Measurements from ENCODE around the gene AUTS2.

AUTS2 gene

GRCh38 chr7:70435634-70436033, 837.4 kb downstream of the AUTS2 start:
- TF ChIP-seq EZH2phosphoT487 (IDR thresholded peaks at IDR 0.05; ENCODE audit: borderline replicate concordance), result no peak
- no peak for TF ChIP-seq CTCF (conservative IDR thresholded peaks at IDR 0.05; ENCODE audit: low read length)
- H3K27me3 ChIP-seq (ENCODE audit: insufficient read depth, low read length, poor library complexity, severe bottlenecking), result no peaks in the 10 kb centered on the region
- no peak overlapping the region for H2AFZ ChIP-seq (ENCODE audit: low read length)
- H3K36me3 ChIP-seq (ENCODE audit: insufficient read depth, low read length), result no peaks in the 10 kb centered on the region
- no peaks in the 10 kb centered on the region for H3F3A ChIP-seq (ENCODE audit: low read depth)
- H3K9me3 ChIP-seq (ENCODE audit: insufficient read depth, low read depth, low read length), result no peaks in the 10 kb centered on the region
- no peak overlapping the region for H3K4me2 ChIP-seq (ENCODE audit: low read depth, low read length, poor library complexity, severe bottlenecking)
- no peak overlapping the region for H3K4me3 ChIP-seq (ENCODE audit: low read length, poor library complexity, severe bottlenecking)
- H3K4me1 ChIP-seq (ENCODE audit: insufficient read depth, low read length, poor library complexity, severe bottlenecking), result peaks cover 5% of the 10 kb centered on the region
- no peak overlapping the region for H3K9ac ChIP-seq (ENCODE audit: low read depth, low read length, poor library complexity, severe bottlenecking)
- no peaks in the 10 kb centered on the region for H3K9me2 ChIP-seq (replicated peaks; ENCODE audit: low read depth, low read length)
- H3K79me2 ChIP-seq (ENCODE audit: insufficient read depth, low read length), result no peaks in the 10 kb centered on the region
- no peaks in the 10 kb centered on the region for H4K20me1 ChIP-seq (ENCODE audit: insufficient read depth, low read length, poor library complexity, severe bottlenecking)

DNA sequence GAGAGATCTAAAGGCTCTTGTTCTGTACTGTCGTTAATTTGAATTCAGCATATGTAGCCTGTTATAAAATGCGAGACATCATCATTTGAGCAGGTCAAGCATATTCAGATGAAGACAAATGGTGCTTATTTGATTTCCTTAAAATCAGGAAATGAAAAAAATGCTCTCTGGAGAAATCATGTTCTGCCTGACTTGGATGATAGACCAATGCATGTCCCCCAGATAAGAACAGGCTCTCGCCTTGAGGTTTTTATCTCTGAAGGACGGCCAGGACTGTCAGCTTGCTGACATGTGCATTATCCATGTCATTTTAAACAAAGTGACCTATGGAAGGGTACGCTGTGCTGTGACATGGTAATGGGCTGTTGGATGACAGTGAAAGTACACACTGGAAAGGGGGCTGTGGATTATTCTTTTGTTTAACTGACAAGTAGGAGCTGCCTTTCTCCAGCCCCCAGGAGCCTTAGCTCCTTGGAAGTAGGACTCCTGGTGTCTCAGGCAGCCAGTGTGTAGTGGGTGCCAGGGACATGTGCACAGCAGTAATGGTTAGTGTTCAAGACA, 838.6 kb downstream of the AUTS2 start:
- H3K27me3 ChIP-seq (ENCODE audit: insufficient read depth, low read length, poor library complexity, severe bottlenecking), result no peaks in the 10 kb centered on the region
- TF ChIP-seq CTCF (conservative IDR thresholded peaks at IDR 0.05; ENCODE audit: low read length) (no peak), EZH2phosphoT487 (IDR thresholded peaks at IDR 0.05; ENCODE audit: borderline replicate concordance) (no peak)
- H4K20me1 ChIP-seq (ENCODE audit: insufficient read depth, low read length, poor library complexity, severe bottlenecking), result no peaks in the 10 kb centered on the region
- H3K36me3 ChIP-seq (ENCODE audit: insufficient read depth, low read length), result no peaks in the 10 kb centered on the region
- no peaks in the 10 kb centered on the region for H3K9me2 ChIP-seq (replicated peaks; ENCODE audit: low read depth, low read length)
- H3K4me1 ChIP-seq (ENCODE audit: insufficient read depth, low read length, poor library complexity, severe bottlenecking), result peaks cover 5% of the 10 kb centered on the region
- H3K9me3 ChIP-seq (ENCODE audit: insufficient read depth, low read depth, low read length), result no peaks in the 10 kb centered on the region
- H3K4me3 ChIP-seq (ENCODE audit: low read length, poor library complexity, severe bottlenecking), result no peak overlapping the region
- no peaks in the 10 kb centered on the region for H3F3A ChIP-seq (ENCODE audit: low read depth)
- no peak overlapping the region for H3K4me2 ChIP-seq (ENCODE audit: low read depth, low read length, poor library complexity, severe bottlenecking)
- no peak overlapping the region for H2AFZ ChIP-seq (ENCODE audit: low read length)
- H3K9ac ChIP-seq (ENCODE audit: low read depth, low read length, poor library complexity, severe bottlenecking), result no peak overlapping the region
- H3K79me2 ChIP-seq (ENCODE audit: insufficient read depth, low read length), result no peaks in the 10 kb centered on the region

DNA sequence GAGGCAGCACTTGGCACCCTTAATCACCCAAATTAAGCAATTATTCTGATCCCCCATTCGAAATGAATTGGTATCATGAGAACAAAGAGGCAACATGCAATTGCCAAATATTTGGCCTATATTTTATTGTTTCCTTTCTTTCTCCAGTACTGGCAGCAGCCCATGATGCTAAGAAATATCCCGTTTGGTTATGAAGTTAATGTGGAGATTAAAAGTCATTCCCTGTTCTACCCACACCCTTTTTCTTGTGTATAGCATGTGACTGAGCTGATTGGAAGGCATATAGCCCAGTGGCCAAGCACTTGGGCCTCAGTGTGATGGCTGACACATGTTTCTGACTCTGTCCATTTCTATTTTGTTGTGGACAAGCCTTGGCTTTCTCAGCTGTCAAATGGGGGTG, 841.4 kb downstream of the AUTS2 start:
- Histone ChIP-seq H3K4me2 (ENCODE audit: low read depth, low read length, poor library complexity, severe bottlenecking) (no peak overlapping the region), H3K27me3 (ENCODE audit: insufficient read depth, low read length, poor library complexity, severe bottlenecking) (no peaks in the 10 kb centered on the region), H3K4me1 (ENCODE audit: insufficient read depth, low read length, poor library complexity, severe bottlenecking) (peaks cover 5% of the 10 kb centered on the region), H2AFZ (ENCODE audit: low read length) (no peak overlapping the region), H3F3A (ENCODE audit: low read depth) (no peaks in the 10 kb centered on the region), H3K9me3 (ENCODE audit: insufficient read depth, low read depth, low read length) (no peaks in the 10 kb centered on the region), H3K4me3 (ENCODE audit: low read length, poor library complexity, severe bottlenecking) (no peak overlapping the region), H4K20me1 (ENCODE audit: insufficient read depth, low read length, poor library complexity, severe bottlenecking) (no peaks in the 10 kb centered on the region), H3K79me2 (ENCODE audit: insufficient read depth, low read length) (no peaks in the 10 kb centered on the region), H3K36me3 (ENCODE audit: insufficient read depth, low read length) (no peaks in the 10 kb centered on the region), H3K9me2 (replicated peaks; ENCODE audit: low read depth, low read length) (no peaks in the 10 kb centered on the region), H3K9ac (ENCODE audit: low read depth, low read length, poor library complexity, severe bottlenecking) (no peak overlapping the region)
- TF ChIP-seq CTCF (conservative IDR thresholded peaks at IDR 0.05; ENCODE audit: low read length), result no peak
- TF ChIP-seq EZH2phosphoT487 (IDR thresholded peaks at IDR 0.05; ENCODE audit: borderline replicate concordance), result no peak
